ENCODE data around the gene PRPF18.

GRCh38 chr10:13649844-13650520 is 63.2 kb downstream of the PRPF18 start:
- TF ChIP-seq SUZ12 (IDR thresholded peaks at IDR 0.05; ENCODE audit: extremely low read depth, insufficient read depth, insufficient read length) (no peak), ZNF274 (IDR thresholded peaks at IDR 0.05; ENCODE audit: low read depth, low read length) (no peak)

All from NT2/D1 (cell line).